ENCODE data around the gene MTARC2. TPM values are rescaled to one million over a fixed set of nuclear protein-coding genes. Genes with fewer than 3 reads are reported as not detected.

The MTARC2 gene
- total and polyA plus RNA-seq, 2 of the 13 experiments (the other 11 are each of a cell fraction or from before 2014, with no cell fraction given): 8.5 to 10.1 TPM

DNA sequence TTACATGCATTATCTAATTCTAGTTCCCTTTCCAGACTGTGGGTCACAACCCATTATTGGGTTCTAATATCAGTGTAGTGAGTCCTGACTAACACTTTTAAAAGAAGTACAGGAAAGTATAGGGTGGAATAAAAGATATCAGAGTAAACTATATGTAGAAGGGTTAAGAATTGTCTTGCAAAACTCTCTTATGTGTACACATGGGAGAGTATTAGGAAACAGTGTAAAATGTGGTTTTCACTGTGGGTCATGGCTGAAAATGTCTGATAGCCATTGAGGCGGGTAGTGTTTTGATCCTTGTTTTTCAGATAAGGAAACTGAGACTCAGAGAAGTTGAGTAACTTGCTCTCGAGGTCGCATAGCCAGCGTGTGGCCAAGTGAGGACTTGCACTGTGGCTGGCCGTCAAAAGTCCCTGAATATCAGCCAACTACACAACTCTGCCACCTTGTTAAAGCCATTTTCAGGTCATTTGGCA lies 20.0 kb downstream of the MTARC2 start (continued):
- TF ChIP-seq, protein P1, sequence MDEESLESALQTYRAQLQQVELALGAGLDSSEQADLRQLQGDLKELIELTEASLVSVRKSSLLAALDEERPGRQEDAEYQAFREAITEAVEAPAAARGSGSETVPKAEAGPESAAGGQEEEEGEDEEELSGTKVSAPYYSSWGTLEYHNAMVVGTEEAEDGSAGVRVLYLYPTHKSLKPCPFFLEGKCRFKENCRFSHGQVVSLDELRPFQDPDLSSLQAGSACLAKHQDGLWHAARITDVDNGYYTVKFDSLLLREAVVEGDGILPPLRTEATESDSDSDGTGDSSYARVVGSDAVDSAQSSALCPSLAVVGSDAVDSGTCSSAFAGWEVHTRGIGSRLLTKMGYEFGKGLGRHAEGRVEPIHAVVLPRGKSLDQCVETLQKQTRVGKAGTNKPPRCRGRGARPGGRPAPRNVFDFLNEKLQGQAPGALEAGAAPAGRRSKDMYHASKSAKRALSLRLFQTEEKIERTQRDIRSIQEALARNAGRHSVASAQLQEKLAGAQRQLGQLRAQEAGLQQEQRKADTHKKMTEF (CRISPR knock-in tag; IDR thresholded peaks at IDR 0.05): peak; percentile 61; the same call in 1 of the 2 replicates
- TF ChIP-seq ZNF709 (CRISPR knock-in tag; IDR thresholded peaks at IDR 0.05): no peak
- TF ChIP-seq ZBTB7B (CRISPR knock-in tag; IDR thresholded peaks at IDR 0.05): no peak; the same call in 1 of the 2 replicates
- no peak for TF ChIP-seq ZNF780A (CRISPR knock-in tag; IDR thresholded peaks at IDR 0.05)
- TF ChIP-seq, protein P2, sequence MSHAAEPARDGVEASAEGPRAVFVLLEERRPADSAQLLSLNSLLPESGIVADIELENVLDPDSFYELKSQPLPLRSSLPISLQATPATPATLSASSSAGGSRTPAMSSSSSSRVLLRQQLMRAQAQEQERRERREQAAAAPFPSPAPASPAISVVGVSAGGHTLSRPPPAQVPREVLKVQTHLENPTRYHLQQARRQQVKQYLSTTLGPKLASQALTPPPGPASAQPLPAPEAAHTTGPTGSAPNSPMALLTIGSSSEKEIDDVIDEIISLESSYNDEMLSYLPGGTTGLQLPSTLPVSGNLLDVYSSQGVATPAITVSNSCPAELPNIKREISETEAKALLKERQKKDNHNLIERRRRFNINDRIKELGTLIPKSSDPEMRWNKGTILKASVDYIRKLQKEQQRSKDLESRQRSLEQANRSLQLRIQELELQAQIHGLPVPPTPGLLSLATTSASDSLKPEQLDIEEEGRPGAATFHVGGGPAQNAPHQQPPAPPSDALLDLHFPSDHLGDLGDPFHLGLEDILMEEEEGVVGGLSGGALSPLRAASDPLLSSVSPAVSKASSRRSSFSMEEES (CRISPR knock-in tag; IDR thresholded peaks at IDR 0.05): no peak
- TF ChIP-seq FOXA3 (CRISPR knock-in tag; IDR thresholded peaks at IDR 0.05): peak; percentile 77
- TF ChIP-seq, protein P3, sequence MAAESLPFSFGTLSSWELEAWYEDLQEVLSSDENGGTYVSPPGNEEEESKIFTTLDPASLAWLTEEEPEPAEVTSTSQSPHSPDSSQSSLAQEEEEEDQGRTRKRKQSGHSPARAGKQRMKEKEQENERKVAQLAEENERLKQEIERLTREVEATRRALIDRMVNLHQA (CRISPR knock-in tag; IDR thresholded peaks at IDR 0.05): no peak
- no peak for TF ChIP-seq JUNB (CRISPR knock-in tag; IDR thresholded peaks at IDR 0.05; ENCODE audit: borderline replicate concordance)
- TF ChIP-seq U2AF2 (IDR thresholded peaks at IDR 0.05; ENCODE audit: low read depth, low read length): no peak

DNA sequence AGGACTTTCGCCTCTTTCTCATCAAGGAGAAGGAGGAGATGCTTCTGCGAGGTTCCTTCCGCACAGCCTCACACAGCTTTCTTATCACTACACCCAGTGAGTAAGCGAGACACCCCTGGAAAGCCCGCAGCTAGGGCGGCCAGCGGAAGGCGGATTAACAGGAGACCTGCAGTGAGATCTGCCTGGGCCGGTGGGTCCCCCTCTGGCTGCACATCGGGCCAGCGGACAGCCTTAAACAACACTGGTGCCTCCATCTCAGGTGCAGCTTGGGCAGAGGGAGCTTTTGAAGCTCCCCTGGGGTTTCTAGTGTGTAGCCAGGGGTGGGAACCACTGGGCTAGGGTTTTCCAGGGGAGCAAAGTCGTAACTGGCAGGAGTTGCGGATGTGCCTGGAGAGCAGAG lies 21.1 kb downstream of the MTARC2 start:
- no peaks in the 10 kb centered on the region for H3K27me3 ChIP-seq (ENCODE audit: control insufficient read depth in 1 of 2, insufficient read depth in 2 of 2, low read length in 2 of 2)
- H3K27ac ChIP-seq (ENCODE audit: extremely low read length, insufficient read depth, low read length): peak overlapping the region; percentile 87

More for the DNA sequence above, 21.1 kb downstream of the MTARC2 start:
- POLR2A ChIA-PET: interaction anchor here (0.8 to 2.5 kb wide), 4 partner anchors 17 to 35 kb away, joined by 3 to 39 read pairs (median 22); partner anchors contain the start of genes MTARC1 and MTARC2
- no TSS peak for BruUV-seq (replicated peaks)
- no peak overlapping the region for H3K4me3 ChIP-seq (replicated peaks in 1 of 3; ENCODE audit: insufficient read depth in 1 of 3, low read depth in 2 of 3, low read length in 3 of 3)
- no peaks in the 10 kb centered on the region for H3K9me3 ChIP-seq (ENCODE audit: low read length)
- no peaks in the 10 kb centered on the region for H3K79me2 ChIP-seq (ENCODE audit: insufficient read depth, low read length)
- no peak overlapping the region for H3K4me2 ChIP-seq (ENCODE audit: low read depth, low read length)
- TF ChIP-seq ARNT2 (CRISPR knock-in tag; IDR thresholded peaks at IDR 0.05; ENCODE audit: low read depth): no peak
- TF ChIP-seq ZNF460 (CRISPR knock-in tag; IDR thresholded peaks at IDR 0.05; ENCODE audit: borderline replicate concordance): no peak
- TF ChIP-seq, protein P4, sequence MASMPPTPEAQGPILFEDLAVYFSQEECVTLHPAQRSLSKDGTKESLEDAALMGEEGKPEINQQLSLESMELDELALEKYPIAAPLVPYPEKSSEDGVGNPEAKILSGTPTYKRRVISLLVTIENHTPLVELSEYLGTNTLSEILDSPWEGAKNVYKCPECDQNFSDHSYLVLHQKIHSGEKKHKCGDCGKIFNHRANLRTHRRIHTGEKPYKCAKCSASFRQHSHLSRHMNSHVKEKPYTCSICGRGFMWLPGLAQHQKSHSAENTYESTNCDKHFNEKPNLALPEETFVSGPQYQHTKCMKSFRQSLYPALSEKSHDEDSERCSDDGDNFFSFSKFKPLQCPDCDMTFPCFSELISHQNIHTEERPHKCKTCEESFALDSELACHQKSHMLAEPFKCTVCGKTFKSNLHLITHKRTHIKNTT (CRISPR knock-in tag; IDR thresholded peaks at IDR 0.05): no peak
- TF ChIP-seq ZNF674 (CRISPR knock-in tag; IDR thresholded peaks at IDR 0.05; ENCODE audit: low read depth): no peak
- no peak for TF ChIP-seq NCOA1 (CRISPR knock-in tag; IDR thresholded peaks at IDR 0.05)
- FAIRE-seq (no peak), DNase-seq (ENCODE audit: low spot score) (no peak), ATAC-seq (no peak)
- H3K4me1 ChIP-seq (ENCODE audit: insufficient read depth, low read length): peaks cover 48% of the 10 kb centered on the region
- no peaks in the 10 kb centered on the region for H4K20me1 ChIP-seq (ENCODE audit: insufficient read depth, low read length)
- intact Hi-C loops (cut with micrococcal nuclease; ENCODE audit: unreplicated experiment) (no loop called here), in situ Hi-C loops (cut with HindIII; ENCODE audit: extremely low pct_ligation_motif_present, low pct_unique_long_range_greater_than_20kb) (no loop called here)
- H2AFZ ChIP-seq (ENCODE audit: low read length): no peak overlapping the region
- no peak overlapping the region for H3K9ac ChIP-seq (ENCODE audit: insufficient read depth, low read depth, low read length)
- CTCF ChIA-PET (ENCODE audit: low intra/inter-chr PET ratio, low total read pairs): no interaction called here
- no peaks in the 10 kb centered on the region; a peak in 2 of 5 replicates for H3K36me3 ChIP-seq (replicated peaks in 1 of 2; ENCODE audit: control insufficient read depth in 1 of 2, insufficient read depth in 2 of 2, low read length in 2 of 2)
- 100% methylated on average over 13 of the region's 13 CpGs for WGBS (ENCODE audit: low lambda C conversion rate)

Measured in HepG2 (cell line).